ENCODE data around the gene SRF. TPM values are rescaled to one million over a fixed set of nuclear protein-coding genes. Genes with fewer than 3 reads are reported as not detected.

The SRF gene
- total and polyA plus RNA-seq, 2 of the 4 experiments (the other 2 are of a cell fraction): 20.6 to 56.3 TPM

DNA sequence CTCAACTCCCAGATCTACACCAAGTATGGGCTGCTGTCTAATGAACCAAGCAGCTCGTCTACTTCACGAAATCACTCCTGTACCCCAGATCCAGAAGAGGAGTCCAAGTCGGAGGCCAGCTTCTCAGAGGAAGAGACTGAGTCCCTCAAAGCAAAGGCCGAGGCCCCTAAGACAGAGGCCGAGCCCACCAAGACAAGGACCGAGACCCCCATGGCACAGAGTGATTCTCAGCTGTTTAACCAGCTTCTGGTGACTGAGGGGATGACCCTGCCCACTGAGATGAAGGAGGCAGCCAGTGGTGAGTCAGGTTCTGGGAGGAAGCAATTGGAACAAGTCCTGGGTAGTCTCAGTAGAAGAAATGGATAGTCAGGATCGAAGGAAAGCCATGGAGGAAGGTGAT is 16.8 kb downstream of the SRF start:
- no peaks in the 10 kb centered on the region for H3K9me3 ChIP-seq (ENCODE audit: control insufficient read depth, insufficient read depth, low read length)
- POLR2A ChIA-PET (ENCODE audit: unreplicated experiment): no interaction called here
- in situ Hi-C loops (cut with MboI; ENCODE audit: low sequenced_read_pairs) (no loop called here), intact Hi-C loops (cut with micrococcal nuclease) (no loop called here), dilution Hi-C loops (cut with HindIII; ENCODE audit: low sequenced_read_pairs, unreplicated experiment) (no loop called here)
- no peak overlapping the region for H3K18ac ChIP-seq (ENCODE audit: low read depth, low read length)
- no peak overlapping the region for H4K8ac ChIP-seq (ENCODE audit: low read depth in 2 of 2, low read length in 2 of 2)
- no peak overlapping the region for H4K91ac ChIP-seq (ENCODE audit: insufficient read depth, low read depth, low read length)
- H3K23ac ChIP-seq (ENCODE audit: low read depth, low read length): no peak overlapping the region
- no peak overlapping the region for H3K9ac ChIP-seq (ENCODE audit: low read depth, low read length)
- no peaks in the 10 kb centered on the region for H3K4me1 ChIP-seq (ENCODE audit: control insufficient read depth, insufficient read depth, low read length)
- no peak overlapping the region for H4K5ac ChIP-seq (ENCODE audit: low read depth, low read length)
- CTCF ChIA-PET: no interaction called here
- no CpG with 5 or more reads among the region's 7 CpGs for WGBS, 2 experiments (ENCODE audit: extremely low coverage in 2 of 2, insufficient read length in 1 of 2)
- H3K27me3 ChIP-seq (ENCODE audit: control insufficient read depth, insufficient read depth, low read length): no peaks in the 10 kb centered on the region
- TF ChIP-seq RAD21 (IDR thresholded peaks at IDR 0.05; ENCODE audit: low read length): no peak
- TF ChIP-seq BHLHE40 (IDR thresholded peaks at IDR 0.05; ENCODE audit: low read depth, low read length): no peak
- no peak for TF ChIP-seq SMC3 (IDR thresholded peaks at IDR 0.05; ENCODE audit: low read depth, low read length)
- TF ChIP-seq RFX5 (IDR thresholded peaks at IDR 0.05; ENCODE audit: low read depth, low read length): no peak
- TF ChIP-seq, protein P1, sequence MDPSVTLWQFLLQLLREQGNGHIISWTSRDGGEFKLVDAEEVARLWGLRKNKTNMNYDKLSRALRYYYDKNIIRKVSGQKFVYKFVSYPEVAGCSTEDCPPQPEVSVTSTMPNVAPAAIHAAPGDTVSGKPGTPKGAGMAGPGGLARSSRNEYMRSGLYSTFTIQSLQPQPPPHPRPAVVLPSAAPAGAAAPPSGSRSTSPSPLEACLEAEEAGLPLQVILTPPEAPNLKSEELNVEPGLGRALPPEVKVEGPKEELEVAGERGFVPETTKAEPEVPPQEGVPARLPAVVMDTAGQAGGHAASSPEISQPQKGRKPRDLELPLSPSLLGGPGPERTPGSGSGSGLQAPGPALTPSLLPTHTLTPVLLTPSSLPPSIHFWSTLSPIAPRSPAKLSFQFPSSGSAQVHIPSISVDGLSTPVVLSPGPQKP (IDR thresholded peaks at IDR 0.05; ENCODE audit: borderline replicate concordance, low read depth, low read length): no peak
- H2AK9ac ChIP-seq (replicated peaks; ENCODE audit: low read depth, low read length, poor library complexity): no peak overlapping the region
- no peak overlapping the region for H3K4me3 ChIP-seq (ENCODE audit: insufficient read depth, low read depth, low read length)
- BruUV-seq (replicated peaks): no TSS peak
- H3K4ac ChIP-seq (ENCODE audit: low read depth, low read length): no peak overlapping the region
- no peaks in the 10 kb centered on the region; the same call in 1 of the 2 replicates for H3K9me1 ChIP-seq (ENCODE audit: insufficient read depth, low read length)
- H3K14ac ChIP-seq (replicated peaks; ENCODE audit: low read depth, low read length): no peak overlapping the region
- H2BK5ac ChIP-seq (ENCODE audit: low read depth, low read length, poor library complexity, severe bottlenecking): no peak overlapping the region
- no peak for DNase-seq
- H2BK20ac ChIP-seq (ENCODE audit: low read depth, low read length): no peak overlapping the region
- no peak overlapping the region for H2AK5ac ChIP-seq (ENCODE audit: low read depth, low read length)
- no peaks in the 10 kb centered on the region for H4K20me1 ChIP-seq (ENCODE audit: insufficient read depth, low read length)
- H3K27ac ChIP-seq (ENCODE audit: insufficient read depth, low read length): no peak overlapping the region
- H2AFZ ChIP-seq (replicated peaks; ENCODE audit: low read length, poor library complexity): no peak overlapping the region
- H3K79me1 ChIP-seq (ENCODE audit: low read depth in 1 of 2, low read length in 2 of 2): peaks cover 3 to 14% of the 10 kb centered on the region in 2 experiments; a peak in 3 of 4 replicates
- no peak overlapping the region for H3K4me2 ChIP-seq (ENCODE audit: low read depth, low read length)
- H3K36me3 ChIP-seq (ENCODE audit: control insufficient read depth, insufficient read depth, low read length): peaks cover 42% of the 10 kb centered on the region
- H2BK120ac ChIP-seq (ENCODE audit: low read depth, low read length): no peak overlapping the region
- H2BK15ac ChIP-seq (ENCODE audit: low read depth, low read length): no peak overlapping the region
- no peak overlapping the region for H3K56ac ChIP-seq (ENCODE audit: extremely low read depth, insufficient read depth, low read length)
- ATAC-seq (ENCODE audit: low read depth): no peak

Data from IMR-90 (cell line).